Suprapubic skin (tissue), 4 donors: ENCODE data around the gene ADK. TPM values are rescaled to one million over a fixed set of nuclear protein-coding genes. Genes with fewer than 3 reads are reported as not detected.

Source experiments
- DNase-seq, 2 donors: peaks; one replicate each; pipeline ENCODE4 v3.0.0-alpha.2; 2019; ENCODE audit warnings: low spot score in 2 of 2
- H3K27ac ChIP-seq: fragments of 200-600 bp; sonication (generic); one replicate; pipeline ENCODE4 v1.5.1; 2019
- H3K27me3 ChIP-seq: fragments of 200-600 bp; sonication (generic); one replicate; pipeline ENCODE4 v1.5.1; 2019
- H3K36me3 ChIP-seq: fragments of 200-600 bp; sonication (generic); one replicate; pipeline ENCODE4 v1.5.1; 2019
- H3K4me1 ChIP-seq: fragments of 200-600 bp; sonication (generic); one replicate; pipeline ENCODE4 v1.5.1; 2019
- H3K4me3 ChIP-seq: fragments of 200-600 bp; sonication (generic); one replicate; pipeline ENCODE4 v1.5.1; 2019; ENCODE audit warnings: mild to moderate bottlenecking
- H3K9me3 ChIP-seq: fragments of 200-600 bp; sonication (generic); one replicate; pipeline ENCODE4 v1.5.1; 2019
- CTCF ChIP-seq, 2 donors: fragments of 200-600 bp in 1 of 2; fragments of 450-650 bp in 1 of 2; sonication (generic) in 1 of 2; IDR thresholded peaks; one replicate each; pipeline ENCODE4 v1.5.1; 2016 to 2019; ENCODE audit warnings: antibody characterized with exemption in 2 of 2, mild to moderate bottlenecking in 1 of 2, moderate library complexity in 1 of 2
- EP300 ChIP-seq: sonication (generic); formaldehyde crosslinking; IDR thresholded peaks from one replicate; pipeline ENCODE4 v1.6.1; 2017; ENCODE audit warnings: antibody characterized with exemption
- POLR2A ChIP-seq, 2 donors: fragments of 450-650 bp; IDR thresholded peaks; one replicate each; pipeline ENCODE4 v1.6.1; 2017; ENCODE audit warnings: antibody characterized with exemption in 2 of 2, mild to moderate bottlenecking in 2 of 2, moderate library complexity in 2 of 2
- POLR2AphosphoS5 ChIP-seq, 3 donors: sonication (generic); formaldehyde crosslinking; IDR thresholded peaks; one replicate each; pipeline ENCODE4 v1.6.1; 2017; ENCODE audit warnings: antibody characterized with exemption in 3 of 3
- WGBS: methylation state at CpG from one replicate; pipeline ENCODE4 v1.1.5; 2018; 5-methylcytosine and 5-hydroxymethylcytosine counted together
- total RNA-seq, 4 donors: library from RNA; depleted of rRNA; stranded (reverse); fragments of >200 nt; gene quantifications; one replicate each; pipeline ENCODE4 v1.1.0, GENCODE V29; 2016

The ADK gene
- total RNA-seq, 4 donors from 2014 or later: 33.0 to 57.3 (median 48.0) TPM

- Histone ChIP-seq H3K27ac (no peak overlapping the region), H3K9me3 (no peaks in the 10 kb centered on the region), H3K36me3 (no peaks in the 10 kb centered on the region), H3K27me3 (no peaks in the 10 kb centered on the region), H3K4me3 (no peak overlapping the region), H3K4me1 (no peaks in the 10 kb centered on the region)
- WGBS: 84% methylated on average over 3 of the region's 3 CpGs
- no peak for DNase-seq
- TF ChIP-seq CTCF (IDR thresholded peaks at IDR 0.05): no peak
These were observed 494.7 kb downstream of the ADK start for GRCh38 chr10:74645692-74646091.

DNA sequence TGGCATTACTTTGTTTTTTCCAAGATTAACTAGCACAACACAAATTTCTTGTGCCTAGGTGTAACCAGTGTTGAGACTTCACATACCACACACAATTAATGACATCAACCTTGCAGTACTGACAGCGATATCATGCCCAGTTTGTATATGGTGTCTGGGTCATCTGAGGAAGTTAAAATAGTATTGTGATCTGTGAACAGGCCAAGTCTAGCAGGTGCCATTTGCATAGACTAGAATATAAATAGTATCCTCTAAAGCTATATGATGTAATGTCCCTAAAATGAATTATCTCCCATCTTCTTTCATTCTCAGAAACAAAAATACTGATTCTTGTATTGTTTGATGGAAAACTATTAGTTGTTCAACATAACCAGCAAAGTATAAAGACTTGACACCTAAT lies 499.6 kb downstream of the ADK start:
- H3K27ac ChIP-seq: no peak overlapping the region
- WGBS: 91% methylated on average over 1 of the region's 1 CpG
- H3K9me3 ChIP-seq: no peaks in the 10 kb centered on the region
- no peak for DNase-seq
- H3K36me3 ChIP-seq: no peaks in the 10 kb centered on the region
- TF ChIP-seq EP300: no peak
- TF ChIP-seq POLR2AphosphoS5 (IDR thresholded peaks at IDR 0.05): no peak
- no peak for TF ChIP-seq POLR2A (IDR thresholded peaks at IDR 0.05)
- TF ChIP-seq CTCF (IDR thresholded peaks at IDR 0.05): no peak
- no peak overlapping the region for H3K4me3 ChIP-seq
- H3K27me3 ChIP-seq: no peaks in the 10 kb centered on the region
- no peaks in the 10 kb centered on the region for H3K4me1 ChIP-seq

DNA sequence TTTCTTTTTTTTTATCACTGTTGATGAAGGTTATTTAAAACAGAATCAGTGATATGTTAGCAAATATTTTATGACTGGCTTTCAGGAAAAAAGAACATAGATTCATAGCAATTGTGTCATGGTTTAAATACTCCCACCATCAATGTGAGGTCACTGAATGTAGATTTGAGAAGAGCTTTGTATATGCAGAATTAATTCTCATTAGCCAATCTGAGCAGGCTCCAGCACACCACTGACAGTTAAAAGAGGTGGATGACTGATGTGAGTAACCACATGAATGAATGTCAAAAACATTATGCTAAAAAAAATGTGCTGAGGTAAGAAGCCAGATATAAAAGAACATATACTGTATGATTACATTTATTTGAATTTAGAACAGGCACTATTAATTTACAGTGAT lies 500.5 kb downstream of the ADK start:
- H3K4me1 ChIP-seq: no peaks in the 10 kb centered on the region
- H3K27ac ChIP-seq: no peak overlapping the region
- H3K9me3 ChIP-seq: no peaks in the 10 kb centered on the region
- H3K4me3 ChIP-seq: no peak overlapping the region
- no peaks in the 10 kb centered on the region for H3K36me3 ChIP-seq
- TF ChIP-seq POLR2A (IDR thresholded peaks at IDR 0.05) (no peak), POLR2AphosphoS5 (IDR thresholded peaks at IDR 0.05) (no peak), EP300 (no peak), CTCF (IDR thresholded peaks at IDR 0.05) (no peak)
- no peaks in the 10 kb centered on the region for H3K27me3 ChIP-seq
- no peak for DNase-seq

DNA sequence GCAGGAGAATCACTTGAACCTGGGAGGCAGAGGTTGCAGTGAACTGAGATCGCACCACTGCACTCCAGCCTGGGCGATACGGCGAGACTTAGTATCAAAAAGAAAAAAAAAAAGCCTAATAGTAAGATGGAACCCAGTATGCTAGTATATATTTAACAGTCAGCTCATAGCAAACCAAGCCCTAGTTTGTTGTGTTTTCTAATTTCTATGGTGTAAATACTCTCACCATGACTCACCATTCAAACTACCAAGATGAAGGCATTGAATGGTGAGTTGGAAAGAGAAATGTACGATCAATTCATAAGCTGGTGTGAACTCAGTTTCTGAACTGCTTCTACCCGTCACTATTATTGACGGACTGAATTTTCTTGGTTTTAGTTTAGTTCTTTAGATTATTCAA lies 501.6 kb downstream of the ADK start:
- TF ChIP-seq EP300: no peak
- TF ChIP-seq POLR2AphosphoS5 (IDR thresholded peaks at IDR 0.05): no peak
- no peak for TF ChIP-seq POLR2A (IDR thresholded peaks at IDR 0.05)
- no peak for TF ChIP-seq CTCF (IDR thresholded peaks at IDR 0.05)
- H3K36me3 ChIP-seq: no peaks in the 10 kb centered on the region

DNA sequence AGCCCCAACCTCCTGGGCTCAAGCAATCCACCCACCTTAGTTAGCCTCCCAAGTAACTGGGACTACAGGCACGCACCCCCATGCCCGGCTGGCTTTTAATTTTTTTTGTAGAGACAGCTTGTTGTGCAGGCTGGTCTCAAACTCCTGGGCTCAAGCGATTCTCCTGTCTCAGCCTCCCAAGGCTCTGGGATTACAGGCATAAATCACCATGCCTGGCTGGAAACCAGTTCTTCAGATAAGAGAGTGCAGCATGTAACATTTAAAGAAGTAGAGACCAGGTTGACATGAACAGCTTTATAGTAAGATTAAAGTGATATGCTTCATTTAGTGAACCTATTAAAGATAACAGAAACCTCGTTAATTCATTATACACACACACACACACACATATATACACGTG lies 507.5 kb downstream of the ADK start:
- Histone ChIP-seq H3K27me3 (no peaks in the 10 kb centered on the region), H3K4me3 (no peak overlapping the region), H3K27ac (no peak overlapping the region), H3K36me3 (no peaks in the 10 kb centered on the region), H3K9me3 (no peaks in the 10 kb centered on the region), H3K4me1 (no peaks in the 10 kb centered on the region)
- DNase-seq: no peak
- WGBS: 92% methylated on average over 5 of the region's 5 CpGs
- TF ChIP-seq EP300: no peak
- TF ChIP-seq CTCF (IDR thresholded peaks at IDR 0.05): no peak
- TF ChIP-seq POLR2A (IDR thresholded peaks at IDR 0.05): no peak
- no peak for TF ChIP-seq POLR2AphosphoS5 (IDR thresholded peaks at IDR 0.05)

More for the DNA sequence above, 501.6 kb downstream of the ADK start:
- Histone ChIP-seq H3K27me3 (no peaks in the 10 kb centered on the region), H3K9me3 (no peaks in the 10 kb centered on the region), H3K4me1 (no peaks in the 10 kb centered on the region), H3K27ac (no peak overlapping the region), H3K4me3 (no peak overlapping the region)
- WGBS: 95% methylated on average over 7 of the region's 7 CpGs
- DNase-seq: no peak
